Right atrium auricular region (tissue), 2 donors: ENCODE results near the gene PIF1. TPM values are rescaled to one million over a fixed set of nuclear protein-coding genes. Genes with fewer than 3 reads are reported as not detected.

Experiments
- DNase-seq: peaks from one replicate; pipeline ENCODE4 v3.0.0-alpha.2; 2019; ENCODE audit warnings: low spot score
- H3K27ac ChIP-seq, 2 donors: fragments of 200-600 bp; sonication (generic); 1 replicate in 1 of 2; 2 replicates in 1 of 2; pipeline ENCODE4 v1.5.1; 2016 to 2019
- H3K27me3 ChIP-seq, 2 donors: fragments of 200-600 bp; sonication (generic); one replicate each; pipeline versions ENCODE4 v1.5.1 to v1.6.0; 2017 to 2019
- H3K36me3 ChIP-seq: fragments of 200-600 bp; sonication (generic); one replicate; pipeline ENCODE4 v1.5.1; 2016
- H3K4me1 ChIP-seq, 2 donors: fragments of 200-600 bp; sonication (generic); one replicate each; pipeline versions ENCODE4 v1.5.1 to v1.6.0; 2017 to 2019
- H3K4me3 ChIP-seq, 2 donors: fragments of 200-600 bp; sonication (generic); 1 replicate in 1 of 2; 2 replicates in 1 of 2; pipeline ENCODE4 v1.5.1; 2017 to 2019; ENCODE audit warnings: mild to moderate bottlenecking in 1 of 2, moderate library complexity in 1 of 2
- H3K9me3 ChIP-seq, 2 donors: fragments of 200-600 bp; sonication (generic); one replicate each; pipeline ENCODE4 v1.5.1; 2019
- total RNA-seq, 2 donors: library from RNA; depleted of rRNA; stranded (reverse); fragments of >200 nt; gene quantifications; one replicate each; pipeline ENCODE4 v1.1.0, GENCODE V29; 2016
- TF ChIP-seq, protein P1 (sequence below), 2 donors: fragments of 200-600 bp; sonication (generic); IDR thresholded peaks; one replicate each; pipeline ENCODE4 v1.5.1; 2019; ENCODE audit warnings: antibody characterized with exemption in 2 of 2

The PIF1 gene
- total RNA-seq, 2 donors from 2014 or later, result 0.28 to 0.56 TPM

DNA sequence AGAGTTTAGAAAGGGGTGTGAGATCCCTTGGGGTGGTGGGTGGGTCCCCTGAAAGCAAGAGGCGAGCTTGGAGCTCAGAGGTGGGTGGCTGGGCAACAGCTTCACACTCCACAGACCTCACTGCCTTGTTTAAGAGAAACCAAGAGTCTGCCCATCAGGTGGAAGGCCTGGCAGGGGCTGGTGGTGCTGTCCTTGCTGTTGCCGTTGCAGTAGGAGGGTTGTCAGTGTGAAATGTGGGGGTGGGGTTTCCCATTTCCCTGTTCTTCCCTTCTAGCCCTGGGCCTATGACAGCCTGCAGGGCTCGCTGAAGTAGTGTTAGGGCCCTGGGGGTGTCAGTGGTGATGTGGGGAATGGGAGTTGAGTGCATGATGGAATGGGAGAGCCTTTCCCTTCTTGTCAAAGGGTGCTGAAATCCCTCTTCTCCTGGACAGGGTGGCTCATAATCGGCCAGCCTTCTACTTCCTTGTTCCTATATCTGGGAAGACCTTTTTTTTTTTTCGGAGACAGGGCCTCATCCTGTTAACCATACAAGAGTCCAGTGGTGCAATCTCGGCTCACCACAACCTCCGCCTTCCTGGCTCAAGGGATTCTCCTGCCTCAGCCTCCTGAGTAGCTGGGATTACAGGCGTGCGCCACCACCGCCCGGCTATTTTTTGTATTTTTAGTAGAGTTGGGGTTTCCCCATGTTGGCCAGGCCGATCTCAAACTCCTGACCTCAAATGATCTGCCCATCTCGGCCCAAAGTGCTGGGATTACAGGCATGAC is 20.6 kb upstream of the PIF1 start:
- no peaks in the 10 kb centered on the region for H3K9me3 ChIP-seq
- DNase-seq, result no peak
- H3K4me3 ChIP-seq, result peak overlapping the region in 1 of 2 donors; percentile 96
- TF ChIP-seq, protein P1, sequence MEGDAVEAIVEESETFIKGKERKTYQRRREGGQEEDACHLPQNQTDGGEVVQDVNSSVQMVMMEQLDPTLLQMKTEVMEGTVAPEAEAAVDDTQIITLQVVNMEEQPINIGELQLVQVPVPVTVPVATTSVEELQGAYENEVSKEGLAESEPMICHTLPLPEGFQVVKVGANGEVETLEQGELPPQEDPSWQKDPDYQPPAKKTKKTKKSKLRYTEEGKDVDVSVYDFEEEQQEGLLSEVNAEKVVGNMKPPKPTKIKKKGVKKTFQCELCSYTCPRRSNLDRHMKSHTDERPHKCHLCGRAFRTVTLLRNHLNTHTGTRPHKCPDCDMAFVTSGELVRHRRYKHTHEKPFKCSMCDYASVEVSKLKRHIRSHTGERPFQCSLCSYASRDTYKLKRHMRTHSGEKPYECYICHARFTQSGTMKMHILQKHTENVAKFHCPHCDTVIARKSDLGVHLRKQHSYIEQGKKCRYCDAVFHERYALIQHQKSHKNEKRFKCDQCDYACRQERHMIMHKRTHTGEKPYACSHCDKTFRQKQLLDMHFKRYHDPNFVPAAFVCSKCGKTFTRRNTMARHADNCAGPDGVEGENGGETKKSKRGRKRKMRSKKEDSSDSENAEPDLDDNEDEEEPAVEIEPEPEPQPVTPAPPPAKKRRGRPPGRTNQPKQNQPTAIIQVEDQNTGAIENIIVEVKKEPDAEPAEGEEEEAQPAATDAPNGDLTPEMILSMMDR (IDR thresholded peaks at IDR 0.05), result no peak
- peak overlapping the region; percentile 93 to 94 for H3K27ac ChIP-seq
- no peaks in the 10 kb centered on the region for H3K27me3 ChIP-seq
- H3K36me3 ChIP-seq, result peaks cover 30% of the 10 kb centered on the region
- peaks cover 0 to 63% of the 10 kb centered on the region in 2 donors for H3K4me1 ChIP-seq

DNA sequence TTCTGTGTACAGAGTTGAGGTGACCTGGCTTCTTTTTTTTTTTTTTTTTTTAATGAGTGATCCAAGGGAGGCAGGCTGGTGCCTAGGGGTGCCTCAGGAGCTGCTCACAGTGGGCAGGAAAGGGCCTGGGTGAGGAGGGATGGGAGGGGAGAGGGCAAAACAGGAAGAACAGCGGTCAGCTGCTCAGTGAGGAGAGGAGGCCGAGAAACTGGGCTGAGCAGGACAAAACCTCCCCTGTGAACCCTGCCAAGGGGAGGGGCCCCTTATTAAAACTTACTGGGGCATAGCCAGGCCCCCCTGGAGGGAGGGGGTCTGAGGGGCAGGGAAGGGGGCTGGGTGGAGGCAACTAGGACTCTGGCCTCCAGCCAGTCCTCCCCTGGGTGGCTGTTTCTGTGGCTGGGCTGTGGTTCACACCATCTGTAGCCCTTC is 19.8 kb upstream of the PIF1 start:
- TF ChIP-seq, protein P1 (IDR thresholded peaks at IDR 0.05), result no peak
- Histone ChIP-seq H3K4me1 (peaks cover 0 to 63% of the 10 kb centered on the region in 2 donors), H3K9me3 (no peaks in the 10 kb centered on the region), H3K4me3 (peak overlapping the region; percentile 96 to 97), H3K36me3 (peaks cover 25% of the 10 kb centered on the region), H3K27me3 (no peaks in the 10 kb centered on the region), H3K27ac (peak overlapping the region; percentile 93 to 94)
- DNase-seq, result no peak

DNA sequence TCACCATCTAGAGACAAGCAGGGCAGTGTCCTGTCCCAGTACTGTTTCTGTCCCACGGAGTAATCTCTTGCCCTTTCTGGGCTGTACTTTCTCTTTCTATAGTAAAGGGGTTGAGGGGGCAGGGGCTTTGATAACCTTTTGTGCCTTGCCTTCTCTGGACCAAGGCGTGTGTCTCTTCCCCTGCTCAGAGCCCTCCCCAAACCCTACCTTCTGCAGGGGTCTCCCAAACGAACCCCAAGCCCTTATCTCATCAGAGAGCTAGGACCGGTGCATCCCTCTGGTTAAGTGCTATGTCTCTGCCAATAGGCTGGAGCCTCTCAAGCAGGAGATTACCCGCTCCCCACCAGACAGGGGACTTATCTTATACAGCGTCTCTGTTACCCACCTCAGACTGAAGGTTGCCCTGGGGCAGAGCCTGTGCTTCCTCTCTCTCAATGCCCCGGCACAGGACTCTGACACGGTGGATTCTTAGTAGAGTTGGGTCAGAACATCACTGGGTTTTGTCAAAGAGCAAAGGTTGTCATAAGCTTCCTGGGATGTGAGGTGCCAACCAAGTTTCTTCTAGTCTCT is 19.2 kb upstream of the PIF1 start:
- Histone ChIP-seq H3K9me3 (no peaks in the 10 kb centered on the region), H3K27ac (peak overlapping the region; percentile 93 to 94), H3K36me3 (peaks cover 20% of the 10 kb centered on the region), H3K4me1 (peaks cover 0 to 61% of the 10 kb centered on the region in 2 donors), H3K4me3 (peak overlapping the region; percentile 96 to 97), H3K27me3 (no peaks in the 10 kb centered on the region)
- TF ChIP-seq, protein P1 (IDR thresholded peaks at IDR 0.05), result no peak
- DNase-seq, result no peak

DNA sequence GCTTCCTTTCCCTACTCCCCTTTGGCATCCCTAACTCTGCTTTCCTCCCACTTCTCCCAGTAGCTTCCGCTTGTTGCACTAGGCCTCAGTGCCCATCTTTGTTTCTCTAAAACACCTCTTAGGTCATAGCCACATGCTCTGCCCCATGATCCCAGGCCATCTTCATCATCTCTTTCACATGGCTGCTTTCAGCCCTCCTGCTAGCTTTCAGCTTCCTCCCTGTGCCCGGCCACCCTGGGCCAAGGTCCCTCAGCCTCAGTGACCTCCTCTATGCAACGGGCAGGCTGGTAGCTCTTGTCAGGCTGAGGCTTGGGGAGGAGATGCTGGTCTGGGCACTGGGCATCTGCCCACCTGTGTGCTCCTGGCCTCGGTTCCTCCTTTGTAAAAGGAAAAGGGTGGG is 18.5 kb upstream of the PIF1 start:
- H3K4me3 ChIP-seq, result peak overlapping the region; percentile 96 to 97
- H3K27ac ChIP-seq, result peak overlapping the region; percentile 93 to 94
- TF ChIP-seq, protein P1 (IDR thresholded peaks at IDR 0.05), result no peak
- DNase-seq, result no peak
- H3K4me1 ChIP-seq, result peaks cover 0 to 61% of the 10 kb centered on the region in 2 donors
- H3K27me3 ChIP-seq, result no peaks in the 10 kb centered on the region
- H3K9me3 ChIP-seq, result no peaks in the 10 kb centered on the region
- H3K36me3 ChIP-seq, result peaks cover 13% of the 10 kb centered on the region

DNA sequence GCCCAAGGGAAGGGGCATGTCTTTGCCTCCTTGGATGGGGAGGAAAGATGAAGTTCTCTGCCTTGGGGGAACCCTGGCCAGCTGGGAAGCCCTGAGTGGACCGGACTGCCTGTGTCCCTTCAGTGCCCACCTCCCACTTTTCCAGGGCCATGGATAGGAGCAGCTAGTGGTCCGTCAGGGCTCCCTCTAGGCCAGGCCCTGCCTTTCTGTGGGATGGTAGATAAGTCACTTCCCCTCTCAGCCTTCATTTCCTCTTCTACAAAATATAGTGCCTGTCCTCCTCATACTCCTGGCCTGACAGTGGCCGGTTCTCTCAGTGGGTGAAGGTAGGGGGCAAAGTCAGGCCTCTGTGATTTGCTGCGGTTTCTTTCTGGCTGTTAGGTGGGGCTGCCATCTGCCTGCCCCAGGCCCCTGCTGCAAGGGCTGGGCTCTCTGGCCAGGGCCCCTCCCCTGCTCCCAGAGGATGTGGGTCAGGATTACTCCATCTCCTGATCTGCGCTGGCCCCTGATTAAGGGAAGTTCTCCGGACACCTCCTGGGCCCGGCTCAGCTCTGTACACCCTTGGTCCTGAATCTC is 17.6 kb upstream of the PIF1 start:
- H3K36me3 ChIP-seq, result peaks cover 4% of the 10 kb centered on the region
- H3K9me3 ChIP-seq, result no peaks in the 10 kb centered on the region
- DNase-seq, result peak; percentile 86
- peak overlapping the region; percentile 93 to 94 for H3K27ac ChIP-seq
- peak overlapping the region; percentile 96 to 97 for H3K4me3 ChIP-seq
- TF ChIP-seq, protein P1 (IDR thresholded peaks at IDR 0.05), result no peak
- H3K27me3 ChIP-seq, result no peaks in the 10 kb centered on the region
- H3K4me1 ChIP-seq, result peaks cover 0 to 61% of the 10 kb centered on the region in 2 donors
